HepG2 (cell line): ENCODE results near the gene GLDC. TPM values are rescaled to one million over a fixed set of nuclear protein-coding genes. Genes with fewer than 3 reads are reported as not detected.

Experiments
- ATAC-seq: fragments of 200-7000 bp; cut with Tn5 transposase; 3 replicates; pipeline ENCODE4 v1.9.1; 2020; ENCODE audit warnings: mild to moderate bottlenecking, moderate library complexity
- BruUV-seq: library from RNA; stranded (reverse); fragments of 400-500 nt; replicated peaks from 2 replicates; lab custom pipeline; 2021; lab: Mats Ljungman, UMichigan
- CTCF ChIA-PET: fragments of 300-600 bp; formaldehyde crosslinking; extraction: SDS; loops from one replicate; lab custom pipeline; 2021; ENCODE audit warnings: low total read pairs, inconsistent platforms, low intra/inter-chr PET ratio; lab: Yijun Ruan, JAX
- POLR2A ChIA-PET: fragments of 350-600 bp; sonication (Branson Sonifier 250); formaldehyde crosslinking; loops from one replicate; lab custom pipeline; 2020; ENCODE audit warnings: antibody characterized with exemption, inconsistent platforms; lab: Yijun Ruan, JAX
- DNase-seq: peaks from one replicate; pipeline ENCODE4 v3.0.0-alpha.2; 2015; ENCODE audit warnings: low spot score
- FAIRE-seq: peaks from 3 replicates; lab custom pipeline; 2011; peaks lifted over from hg19 to GRCh38; lab: Jason Lieb, UNC
- H2AFZ ChIP-seq: one replicate; pipeline ENCODE4 v1.6.1; 2011; ENCODE audit warnings: low read length, inconsistent platforms
- H3K27ac ChIP-seq: fragments of 300-600 bp; 3 replicates; pipeline ENCODE4 v1.8.0; 2011; ENCODE audit warnings: mixed run types, mild to moderate bottlenecking, mixed read lengths, low read length, inconsistent platforms; ENCODE audit not compliant: insufficient read depth; ENCODE audit errors: extremely low read length
- H3K27me3 ChIP-seq, 2 experiments: fragments of 200-600 bp in 1 of 2; 2 replicates in 1 of 2; 3 replicates in 1 of 2; pipeline versions ENCODE4 v1.6.0 to v1.8.0; 2011; ENCODE audit warnings: low read length in 2 of 2, mild to moderate bottlenecking in 2 of 2, moderate library complexity in 2 of 2, inconsistent platforms in 1 of 2; ENCODE audit not compliant: insufficient read depth in 2 of 2, control insufficient read depth in 1 of 2
- H3K36me3 ChIP-seq, 2 experiments: fragments of 200-600 bp in 1 of 2; replicated peaks in 1 of 2; 2 replicates in 1 of 2; 3 replicates in 1 of 2; pipeline versions ENCODE4 v1.5.1 to v1.8.0; 2011; ENCODE audit warnings: low read length in 2 of 2, inconsistent platforms in 1 of 2; ENCODE audit not compliant: insufficient read depth in 2 of 2, control insufficient read depth in 1 of 2
- H3K4me1 ChIP-seq: 2 replicates; pipeline ENCODE4 v1.5.1; 2012; ENCODE audit warnings: low read length, inconsistent platforms; ENCODE audit not compliant: insufficient read depth
- H3K4me2 ChIP-seq: 2 replicates; pipeline ENCODE4 v1.6.0; 2011; ENCODE audit warnings: low read depth, low read length, inconsistent platforms
- H3K4me3 ChIP-seq, 3 experiments: fragments of 200-600 bp in 1 of 3; sonication (generic), shearing (Covaris generic) in 1 of 3; replicated peaks in 1 of 3; 2 replicates each; pipeline ENCODE4 v1.5.1; 2011 to 2016; ENCODE audit warnings: low read length in 3 of 3, inconsistent platforms in 2 of 3, low read depth in 2 of 3, mild to moderate bottlenecking in 2 of 3, control low read depth in 1 of 3, mixed read lengths in 1 of 3; ENCODE audit not compliant: insufficient read depth in 1 of 3
- H3K79me2 ChIP-seq: one replicate; pipeline ENCODE4 v1.6.1; 2011; ENCODE audit warnings: low read length, inconsistent platforms; ENCODE audit not compliant: insufficient read depth
- H3K9ac ChIP-seq: 2 replicates; pipeline ENCODE4 v1.6.0; 2011; ENCODE audit warnings: mild to moderate bottlenecking, low read depth, low read length, inconsistent platforms; ENCODE audit not compliant: insufficient read depth
- H3K9me3 ChIP-seq: 2 replicates; pipeline ENCODE4 v1.5.1; 2012; ENCODE audit warnings: mild to moderate bottlenecking, low read length
- H4K20me1 ChIP-seq: 2 replicates; pipeline ENCODE4 v1.6.0; 2011; ENCODE audit warnings: inconsistent platforms, mild to moderate bottlenecking, low read length, moderate library complexity; ENCODE audit not compliant: insufficient read depth
- MXI1 ChIP-seq: IDR thresholded peaks from 3 replicates; pipeline ENCODE4 v1.6.1; 2012; ENCODE audit warnings: low read depth, low read length, inconsistent platforms, borderline replicate concordance
- ZNF121 ChIP-seq: sonication (generic); formaldehyde crosslinking; IDR thresholded peaks from 2 replicates; pipeline ENCODE4 v1.5.0; 2020; ENCODE audit warnings: mild to moderate bottlenecking, missing genetic modification reagents
- ZNF780A ChIP-seq: sonication (generic); formaldehyde crosslinking; IDR thresholded peaks from 2 replicates; pipeline ENCODE4 v1.8.0; 2022; ENCODE audit warnings: mild to moderate bottlenecking, missing genetic modification reagents, moderate library complexity
- WGBS: methylation state at CpG from one replicate; pipeline ENCODE4 v1.1.6; 2017; ENCODE audit warnings: low lambda C conversion rate; 5-methylcytosine and 5-hydroxymethylcytosine counted together
- in situ Hi-C: cut with HindIII; loops from 2 replicates; pipeline ENCODE4 v1.10.0; 2017; ENCODE audit warnings: low pct_unique_long_range_greater_than_20kb; ENCODE audit not compliant: extremely low pct_ligation_motif_present
- intact Hi-C: fragments of 100-400 bp; cut with micrococcal nuclease; formaldehyde crosslinking; loops from one replicate; pipeline ENCODE4 v1.10.0; 2022; ENCODE audit not compliant: unreplicated experiment
- polyA plus RNA-seq, 8 experiments: library from polyadenylated mRNA; depleted of rRNA in 3 of 8; stranded (reverse) in 7 of 8; unstranded in 1 of 8; fragments of >200 nt; fragmentation: Illumina TruSeq in 4 of 8; extraction: Trizol in 4 of 8; gene quantifications; 2 replicates each; pipeline versions ENCODE4 v1.2.1 to v1.2.3, GENCODE V29; 2011 to 2016; ENCODE audit warnings: low read depth in 4 of 8, missing spikeins in 1 of 8, mixed read lengths in 1 of 8; ENCODE audit not compliant: insufficient read depth in 1 of 8
- total RNA-seq, 5 experiments: library from RNA; depleted of rRNA; stranded (reverse); fragments of >200 nt; fragmentation: Illumina TruSeq; extraction: Trizol; gene quantifications; 2 replicates each; pipeline ENCODE4 v1.2.3, GENCODE V29; 2016; ENCODE audit warnings: low read depth in 1 of 5
- TF ChIP-seq, protein P1 (sequence below): IDR thresholded peaks from 2 replicates; pipeline ENCODE4 v1.4.0; 2020; ENCODE audit warnings: mild to moderate bottlenecking, missing genetic modification reagents
- TF ChIP-seq, protein P2 (sequence below): sonication (generic); formaldehyde crosslinking; IDR thresholded peaks from 2 replicates; pipeline ENCODE4 v1.9.0; 2021; ENCODE audit warnings: missing genetic modification reagents, borderline replicate concordance
- TF ChIP-seq, protein P3 (sequence below), 2 experiments: sonication (generic) in 1 of 2; formaldehyde crosslinking in 1 of 2; IDR thresholded peaks; 2 replicates each; pipeline versions ENCODE4 v1.4.0 to v1.6.1; 2018 to 2020; ENCODE audit warnings: missing genetic modification reagents in 2 of 2, borderline replicate concordance in 1 of 2, low read depth in 1 of 2, mild to moderate bottlenecking in 1 of 2, missing biosample characterization in 1 of 2
- TF ChIP-seq, protein P4 (sequence below): sonication (generic); formaldehyde crosslinking; IDR thresholded peaks from 2 replicates; pipeline ENCODE4 v1.4.0; 2020; ENCODE audit warnings: mild to moderate bottlenecking, missing genetic modification reagents
- TF ChIP-seq, protein P5 (sequence below), 2 experiments: fragments of 450-650 bp in 1 of 2; sonication (generic) in 1 of 2; formaldehyde crosslinking; IDR thresholded peaks; 2 replicates each; pipeline versions ENCODE4 v1.5.0 to v1.8.0; 2020 to 2022; ENCODE audit warnings: mild to moderate bottlenecking in 1 of 2, missing genetic modification reagents in 1 of 2

The GLDC gene
- total and polyA plus RNA-seq, 2 of the 13 experiments (the other 11 are each of a cell fraction or from before 2014, with no cell fraction given), result 59.3 to 115 TPM

DNA sequence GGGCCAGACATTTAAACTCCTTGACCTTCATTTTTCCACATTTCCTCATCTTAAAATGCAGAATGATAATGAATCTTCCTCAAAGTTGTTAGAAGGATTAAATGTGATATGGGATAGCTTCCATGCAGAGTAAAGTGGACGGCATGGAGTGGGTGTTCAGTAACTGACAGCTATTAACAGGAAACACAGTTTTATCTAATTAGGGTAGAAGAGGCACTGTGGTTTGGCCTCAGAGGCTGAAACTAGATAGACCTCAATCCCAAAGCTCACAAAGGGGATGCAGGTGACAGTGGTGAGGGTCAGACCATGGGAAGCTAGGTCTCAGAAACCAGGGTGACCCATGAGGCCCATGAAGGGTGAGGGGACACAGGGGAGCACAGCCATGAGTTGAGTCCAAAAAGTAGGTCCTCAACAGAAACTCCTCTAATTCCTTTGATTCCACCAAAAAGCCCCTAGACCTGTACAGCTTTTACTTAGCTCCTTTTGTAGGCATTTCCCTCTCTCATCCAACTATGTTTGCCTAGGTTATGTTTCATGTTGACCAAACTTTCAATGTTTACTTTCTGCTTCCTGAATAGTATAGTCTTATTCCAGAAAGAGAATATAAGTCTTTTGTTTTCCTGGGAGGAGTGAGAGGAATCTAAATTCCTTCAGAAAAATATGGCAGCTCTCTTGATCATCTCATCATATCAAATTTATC, 27.9 kb upstream of the GLDC start:
- Histone ChIP-seq H3K79me2 (no peaks in the 10 kb centered on the region), H3K4me2 (peak overlapping the region; percentile 55), H3K9ac (0 out of 2 replicates have a peak overlapping the region, but pooled peaks have one; percentile 29), H3K27ac (peak overlapping the region; percentile 61), H3K9me3 (no peaks in the 10 kb centered on the region), H4K20me1 (no peaks in the 10 kb centered on the region), H3K4me3 (peak overlapping the region in 1 of 3 experiments; percentile 19; a peak in 1 of 6 replicates), H3K4me1 (peaks cover 72% of the 10 kb centered on the region), H2AFZ (no peak overlapping the region), H3K36me3 (0 out of 5 replicates have a peak, but pooled peaks cover 0 to 8% of the 10 kb centered on the region in 2 experiments), H3K27me3 (no peaks in the 10 kb centered on the region)
- CTCF ChIA-PET, result no interaction called here
- DNase-seq (peak; percentile 43), ATAC-seq (peak; percentile 62), FAIRE-seq (peak; percentile 23)
- 81% methylated on average over 1 of the region's 1 CpG for WGBS
- in situ Hi-C loops, result no loop called here
- TSS peak; percentile 24 for BruUV-seq
- intact Hi-C loops, result no loop called here
- POLR2A ChIA-PET, result interaction anchor here (0.6 to 1.7 kb wide), 9 partner anchors 8 to 106 kb away, joined by 3 to 8 read pairs (median 5); partner anchors contain the start of gene KDM4C
- TF ChIP-seq, protein P1, sequence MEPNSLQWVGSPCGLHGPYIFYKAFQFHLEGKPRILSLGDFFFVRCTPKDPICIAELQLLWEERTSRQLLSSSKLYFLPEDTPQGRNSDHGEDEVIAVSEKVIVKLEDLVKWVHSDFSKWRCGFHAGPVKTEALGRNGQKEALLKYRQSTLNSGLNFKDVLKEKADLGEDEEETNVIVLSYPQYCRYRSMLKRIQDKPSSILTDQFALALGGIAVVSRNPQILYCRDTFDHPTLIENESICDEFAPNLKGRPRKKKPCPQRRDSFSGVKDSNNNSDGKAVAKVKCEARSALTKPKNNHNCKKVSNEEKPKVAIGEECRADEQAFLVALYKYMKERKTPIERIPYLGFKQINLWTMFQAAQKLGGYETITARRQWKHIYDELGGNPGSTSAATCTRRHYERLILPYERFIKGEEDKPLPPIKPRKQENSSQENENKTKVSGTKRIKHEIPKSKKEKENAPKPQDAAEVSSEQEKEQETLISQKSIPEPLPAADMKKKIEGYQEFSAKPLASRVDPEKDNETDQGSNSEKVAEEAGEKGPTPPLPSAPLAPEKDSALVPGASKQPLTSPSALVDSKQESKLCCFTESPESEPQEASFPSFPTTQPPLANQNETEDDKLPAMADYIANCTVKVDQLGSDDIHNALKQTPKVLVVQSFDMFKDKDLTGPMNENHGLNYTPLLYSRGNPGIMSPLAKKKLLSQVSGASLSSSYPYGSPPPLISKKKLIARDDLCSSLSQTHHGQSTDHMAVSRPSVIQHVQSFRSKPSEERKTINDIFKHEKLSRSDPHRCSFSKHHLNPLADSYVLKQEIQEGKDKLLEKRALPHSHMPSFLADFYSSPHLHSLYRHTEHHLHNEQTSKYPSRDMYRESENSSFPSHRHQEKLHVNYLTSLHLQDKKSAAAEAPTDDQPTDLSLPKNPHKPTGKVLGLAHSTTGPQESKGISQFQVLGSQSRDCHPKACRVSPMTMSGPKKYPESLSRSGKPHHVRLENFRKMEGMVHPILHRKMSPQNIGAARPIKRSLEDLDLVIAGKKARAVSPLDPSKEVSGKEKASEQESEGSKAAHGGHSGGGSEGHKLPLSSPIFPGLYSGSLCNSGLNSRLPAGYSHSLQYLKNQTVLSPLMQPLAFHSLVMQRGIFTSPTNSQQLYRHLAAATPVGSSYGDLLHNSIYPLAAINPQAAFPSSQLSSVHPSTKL (CRISPR knock-in tag), result peak; percentile 75
- TF ChIP-seq, protein P2, sequence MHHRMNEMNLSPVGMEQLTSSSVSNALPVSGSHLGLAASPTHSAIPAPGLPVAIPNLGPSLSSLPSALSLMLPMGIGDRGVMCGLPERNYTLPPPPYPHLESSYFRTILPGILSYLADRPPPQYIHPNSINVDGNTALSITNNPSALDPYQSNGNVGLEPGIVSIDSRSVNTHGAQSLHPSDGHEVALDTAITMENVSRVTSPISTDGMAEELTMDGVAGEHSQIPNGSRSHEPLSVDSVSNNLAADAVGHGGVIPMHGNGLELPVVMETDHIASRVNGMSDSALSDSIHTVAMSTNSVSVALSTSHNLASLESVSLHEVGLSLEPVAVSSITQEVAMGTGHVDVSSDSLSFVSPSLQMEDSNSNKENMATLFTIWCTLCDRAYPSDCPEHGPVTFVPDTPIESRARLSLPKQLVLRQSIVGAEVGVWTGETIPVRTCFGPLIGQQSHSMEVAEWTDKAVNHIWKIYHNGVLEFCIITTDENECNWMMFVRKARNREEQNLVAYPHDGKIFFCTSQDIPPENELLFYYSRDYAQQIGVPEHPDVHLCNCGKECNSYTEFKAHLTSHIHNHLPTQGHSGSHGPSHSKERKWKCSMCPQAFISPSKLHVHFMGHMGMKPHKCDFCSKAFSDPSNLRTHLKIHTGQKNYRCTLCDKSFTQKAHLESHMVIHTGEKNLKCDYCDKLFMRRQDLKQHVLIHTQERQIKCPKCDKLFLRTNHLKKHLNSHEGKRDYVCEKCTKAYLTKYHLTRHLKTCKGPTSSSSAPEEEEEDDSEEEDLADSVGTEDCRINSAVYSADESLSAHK (CRISPR knock-in tag), result no peak
- TF ChIP-seq, protein P3, sequence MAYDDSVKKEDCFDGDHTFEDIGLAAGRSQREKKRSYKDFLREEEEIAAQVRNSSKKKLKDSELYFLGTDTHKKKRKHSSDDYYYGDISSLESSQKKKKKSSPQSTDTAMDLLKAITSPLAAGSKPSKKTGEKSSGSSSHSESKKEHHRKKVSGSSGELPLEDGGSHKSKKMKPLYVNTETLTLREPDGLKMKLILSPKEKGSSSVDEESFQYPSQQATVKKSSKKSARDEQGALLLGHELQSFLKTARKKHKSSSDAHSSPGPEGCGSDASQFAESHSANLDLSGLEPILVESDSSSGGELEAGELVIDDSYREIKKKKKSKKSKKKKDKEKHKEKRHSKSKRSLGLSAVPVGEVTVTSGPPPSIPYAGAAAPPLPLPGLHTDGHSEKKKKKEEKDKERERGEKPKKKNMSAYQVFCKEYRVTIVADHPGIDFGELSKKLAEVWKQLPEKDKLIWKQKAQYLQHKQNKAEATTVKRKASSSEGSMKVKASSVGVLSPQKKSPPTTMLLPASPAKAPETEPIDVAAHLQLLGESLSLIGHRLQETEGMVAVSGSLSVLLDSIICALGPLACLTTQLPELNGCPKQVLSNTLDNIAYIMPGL (CRISPR knock-in tag; IDR thresholded peaks at IDR 0.05; ENCODE audit: borderline replicate concordance in 1 of 2, low read depth in 1 of 2), result no peak
- TF ChIP-seq ZNF121 (no peak), MXI1 (no peak), ZNF780A (no peak)
- TF ChIP-seq, protein P4, sequence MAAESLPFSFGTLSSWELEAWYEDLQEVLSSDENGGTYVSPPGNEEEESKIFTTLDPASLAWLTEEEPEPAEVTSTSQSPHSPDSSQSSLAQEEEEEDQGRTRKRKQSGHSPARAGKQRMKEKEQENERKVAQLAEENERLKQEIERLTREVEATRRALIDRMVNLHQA (CRISPR knock-in tag), result no peak
- TF ChIP-seq, protein P5, sequence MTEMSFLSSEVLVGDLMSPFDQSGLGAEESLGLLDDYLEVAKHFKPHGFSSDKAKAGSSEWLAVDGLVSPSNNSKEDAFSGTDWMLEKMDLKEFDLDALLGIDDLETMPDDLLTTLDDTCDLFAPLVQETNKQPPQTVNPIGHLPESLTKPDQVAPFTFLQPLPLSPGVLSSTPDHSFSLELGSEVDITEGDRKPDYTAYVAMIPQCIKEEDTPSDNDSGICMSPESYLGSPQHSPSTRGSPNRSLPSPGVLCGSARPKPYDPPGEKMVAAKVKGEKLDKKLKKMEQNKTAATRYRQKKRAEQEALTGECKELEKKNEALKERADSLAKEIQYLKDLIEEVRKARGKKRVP (CRISPR knock-in tag; IDR thresholded peaks at IDR 0.05), result no peak
